Measurements from ENCODE around the gene POTEJ.
"Not testable (repeated sequence)": the region's sequence is repeated elsewhere in the genome, so short reads cannot be mapped to it uniquely, and the experiment has no call there.

Gene POTEJ

GRCh38 chr2:130608276-130609001, 2.8 kb upstream of the POTEJ start:
- not testable (repeated sequence) for DNase-seq (ENCODE audit: low read depth)

DNA sequence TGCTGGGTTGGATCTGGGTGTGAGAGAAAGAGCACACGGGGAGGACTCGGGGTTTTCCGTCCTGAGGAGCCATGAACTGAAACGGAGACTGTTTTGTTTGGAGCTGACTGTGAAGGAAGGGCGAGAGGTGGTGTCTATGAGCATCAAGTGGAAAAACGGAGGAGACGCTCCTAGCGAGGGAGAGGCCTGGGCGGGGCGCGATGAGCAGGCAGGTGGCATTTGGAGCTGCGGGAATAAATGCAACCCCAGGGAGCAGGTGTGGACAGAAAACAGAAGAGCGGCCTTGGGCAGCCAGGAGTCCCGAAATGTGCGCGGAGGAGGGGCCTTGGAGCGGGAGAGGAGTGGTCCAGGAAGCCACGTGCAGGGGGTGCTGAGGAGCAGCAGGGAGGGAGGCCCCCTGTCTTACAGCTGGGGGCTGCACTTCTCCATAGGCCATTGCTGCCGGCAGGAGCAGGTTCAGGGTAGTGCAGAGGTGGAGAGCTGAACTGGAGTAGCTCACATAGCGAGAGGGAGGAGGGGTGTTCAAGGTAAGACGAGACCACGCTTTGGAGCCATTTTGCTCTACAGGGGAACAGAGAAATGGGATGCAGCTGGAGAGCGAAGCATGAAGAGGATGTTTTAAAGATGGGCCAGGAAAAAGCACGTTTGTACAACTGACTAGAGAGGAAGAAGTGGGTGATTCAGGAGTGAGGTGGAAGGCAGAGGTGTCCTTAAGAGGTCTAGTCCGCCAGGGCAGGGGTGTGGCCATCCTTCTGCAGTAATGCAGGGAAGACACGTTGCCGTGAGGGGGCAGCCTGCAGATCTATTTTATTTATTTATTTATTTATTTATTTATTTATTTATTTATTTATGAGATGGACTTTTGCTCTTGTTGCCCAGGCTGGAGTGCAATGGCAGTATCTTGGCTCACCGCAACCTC, 2.0 kb upstream of the POTEJ start:
- DNase-seq (ENCODE audit: low read depth), result not testable (repeated sequence)

DNA sequence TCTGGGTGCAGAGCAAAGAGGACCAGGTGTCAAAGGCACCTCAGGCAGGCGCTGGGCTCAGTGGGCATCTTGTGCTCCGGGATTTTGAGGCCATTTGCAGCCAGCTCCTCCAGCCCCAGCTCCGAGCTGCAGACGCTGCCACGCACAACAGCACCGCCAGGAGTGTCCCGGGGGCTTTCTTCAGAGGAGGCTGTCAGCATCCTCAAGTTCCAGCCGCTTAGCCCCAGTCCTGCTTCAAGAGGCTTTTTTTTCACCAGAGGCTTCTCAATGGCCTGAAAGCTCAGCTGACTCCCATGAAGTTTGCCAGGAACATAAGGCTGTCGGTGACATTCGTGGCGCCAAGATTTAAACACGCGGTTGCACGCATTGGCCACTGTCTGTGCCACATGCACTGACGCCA, 754 bp upstream of the POTEJ start:
- not testable (repeated sequence) for DNase-seq (ENCODE audit: low read depth)

DNA sequence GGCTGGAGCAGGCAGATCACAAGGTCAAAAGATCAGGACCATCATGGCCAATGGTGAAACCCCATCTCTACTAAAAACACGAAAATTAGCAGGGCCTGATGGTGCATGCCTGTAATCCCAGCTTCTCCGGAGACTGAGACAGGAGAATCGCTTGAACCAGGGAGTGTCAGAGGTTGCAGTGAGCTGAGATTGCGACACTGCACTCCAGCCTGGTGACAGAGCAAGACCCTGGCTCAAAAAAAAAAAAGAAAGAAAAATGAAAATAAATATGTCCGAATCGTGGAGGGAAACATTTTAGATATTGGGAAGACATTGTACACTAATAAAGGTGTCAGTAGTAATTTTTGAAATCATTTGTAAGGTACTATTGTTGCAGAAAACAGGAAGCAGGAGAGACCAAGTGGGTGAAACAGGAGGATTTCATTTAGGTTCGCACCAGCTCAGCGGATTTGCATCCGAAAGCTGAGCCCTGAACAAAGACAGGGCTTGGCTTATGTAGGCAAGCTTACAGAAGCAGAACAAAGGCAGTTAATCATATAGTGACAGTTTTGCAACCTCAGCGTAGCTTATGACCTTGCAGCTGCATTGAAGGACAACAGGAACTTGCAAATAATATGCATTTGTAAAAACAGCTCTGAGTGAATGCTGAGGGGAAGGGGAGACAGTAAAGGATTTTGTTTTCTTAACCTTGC, 17.7 kb downstream of the POTEJ start:
- not testable (repeated sequence) for DNase-seq (ENCODE audit: low read depth)

GRCh38 chr2:130638973-130639372, 27.7 kb downstream of the POTEJ start:
- DNase-seq (ENCODE audit: low read depth), result not testable (repeated sequence)

GRCh38 chr2:130641688-130642087, 30.4 kb downstream of the POTEJ start:
- DNase-seq (ENCODE audit: low read depth), result not testable (repeated sequence)

DNA sequence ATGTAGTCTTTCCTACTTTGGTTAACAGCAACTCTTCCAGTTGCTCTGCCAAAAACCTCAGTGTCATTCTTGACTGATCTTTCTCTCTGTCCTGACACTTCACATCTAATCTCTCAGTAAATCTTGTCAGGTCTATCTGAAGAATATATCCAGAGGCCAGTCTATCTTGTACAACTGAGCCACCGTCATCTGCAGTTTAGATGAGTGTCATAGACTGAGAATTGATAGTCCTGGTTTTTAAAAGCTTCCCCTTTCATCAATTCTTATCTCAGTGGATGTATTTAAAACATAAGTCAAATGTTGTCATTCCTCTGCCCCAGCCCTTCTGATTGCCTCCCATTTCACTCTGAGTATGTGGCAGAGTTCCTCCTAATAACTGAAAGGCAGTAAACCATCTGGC, 38.0 kb downstream of the POTEJ start:
- not testable (repeated sequence) for DNase-seq (ENCODE audit: low read depth)

GRCh38 chr2:130664506-130664905, 53.3 kb downstream of the POTEJ start:
- not testable (repeated sequence) for DNase-seq (ENCODE audit: low read depth)

DNA sequence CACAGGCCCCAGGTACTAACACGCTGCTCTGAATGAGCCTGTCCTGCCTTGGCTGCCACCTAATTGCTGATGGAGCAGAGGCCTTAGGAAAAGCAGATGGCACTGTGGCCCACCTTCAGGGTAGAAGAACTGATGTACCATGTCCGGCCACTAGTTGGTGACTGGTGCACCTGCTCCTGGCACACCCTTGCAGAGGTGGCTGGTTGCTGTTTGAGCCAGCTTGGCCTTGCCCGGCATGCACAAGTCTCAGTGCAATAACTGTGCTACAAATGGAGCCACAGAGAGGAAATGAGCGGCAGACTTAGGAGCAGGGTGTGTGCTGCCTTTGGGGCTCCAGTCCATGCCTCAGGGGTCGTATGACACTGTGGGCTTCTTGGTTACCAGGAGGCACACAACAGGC, 54.4 kb downstream of the POTEJ start:
- DNase-seq (ENCODE audit: low read depth), result not testable (repeated sequence)

GRCh38 chr2:130667516-130667915, 56.3 kb downstream of the POTEJ start:
- DNase-seq (ENCODE audit: low read depth), result not testable (repeated sequence)

- not testable (repeated sequence) for DNase-seq (ENCODE audit: low read depth)
Observed at GRCh38 chr2:130670026-130670745, 58.9 kb downstream of the POTEJ start.

DNA sequence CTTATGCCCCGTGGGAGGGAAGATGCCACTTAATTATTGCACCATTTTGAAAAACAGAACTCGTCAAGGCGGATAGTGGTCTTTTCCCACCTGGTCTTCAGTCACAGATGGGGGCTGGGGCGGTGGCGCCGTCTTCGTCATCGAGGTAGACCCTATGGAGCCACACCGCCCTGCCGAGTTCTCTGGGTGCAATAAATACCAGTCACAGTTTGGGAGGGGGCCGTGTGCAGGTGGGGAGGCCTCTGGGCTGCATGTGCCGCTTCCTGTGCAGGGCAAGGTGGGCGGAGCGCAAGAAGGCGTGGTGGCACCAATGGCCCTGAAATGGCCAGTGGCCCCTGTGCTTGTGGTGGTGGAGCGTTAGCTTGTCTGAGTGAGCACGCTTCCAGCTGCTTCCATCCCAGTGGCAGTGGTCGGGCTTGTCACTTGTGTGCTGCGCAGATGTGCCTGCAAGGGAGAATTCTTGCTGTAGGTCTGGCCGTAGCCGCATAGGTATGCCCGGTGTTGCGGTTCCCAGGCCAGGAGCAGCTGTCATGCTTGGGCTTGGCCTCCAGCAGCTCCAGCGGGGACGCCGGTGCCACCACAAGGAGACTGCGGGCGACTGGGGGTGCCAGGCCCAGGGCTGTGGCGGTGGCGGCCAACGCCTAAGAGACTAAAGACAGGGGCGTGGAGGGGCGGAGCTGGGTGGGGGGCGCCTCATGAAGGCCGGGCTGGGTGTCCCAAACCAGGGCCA, 81.0 kb downstream of the POTEJ start:
- not testable (repeated sequence) for DNase-seq (ENCODE audit: low read depth)

DNA sequence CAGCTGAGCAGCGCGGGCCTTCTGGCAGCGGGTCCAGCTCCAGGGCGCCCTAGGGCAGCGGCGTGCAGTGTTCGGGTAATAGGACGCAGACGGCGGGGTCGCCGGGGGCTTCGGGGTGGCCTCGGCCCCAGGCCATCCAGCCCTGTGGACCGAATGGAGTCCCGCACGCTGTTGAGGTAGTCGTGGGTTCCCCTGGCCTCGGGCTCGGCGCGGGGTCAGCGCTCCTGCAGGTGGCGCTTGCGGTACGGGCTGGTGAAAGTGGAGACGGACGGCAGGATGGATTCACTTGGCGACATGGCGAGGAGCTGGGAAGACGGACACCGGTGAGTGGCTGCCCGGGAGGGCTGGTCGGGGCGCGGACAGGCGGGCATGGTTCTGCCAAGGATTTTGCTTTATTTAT, 82.2 kb downstream of the POTEJ start:
- DNase-seq (ENCODE audit: low read depth), result not testable (repeated sequence)

DNA sequence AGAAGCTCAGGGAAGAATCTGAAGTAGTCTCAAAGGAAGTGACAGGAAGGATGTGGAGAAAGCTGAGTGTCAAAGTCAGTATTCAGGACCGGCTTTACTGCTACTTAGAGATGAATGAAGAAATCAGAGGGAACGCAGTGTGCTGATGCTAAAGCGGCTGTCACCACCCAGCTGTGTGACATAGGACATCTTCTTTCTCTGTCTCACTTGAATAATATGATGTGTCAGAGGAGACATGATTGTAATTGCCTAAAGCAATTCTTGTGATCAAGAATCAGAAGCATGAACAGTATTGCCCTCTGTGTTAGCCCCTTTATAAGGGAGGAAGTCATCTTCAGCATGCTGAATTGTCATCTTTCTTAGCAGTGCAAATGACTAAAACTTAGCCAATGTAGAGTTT, 92.0 kb downstream of the POTEJ start:
- DNase-seq (ENCODE audit: low read depth), result not testable (repeated sequence)
